H54 (cell line): ENCODE data around the gene UNC45B.
"Not testable (repeated sequence)": the region's sequence is repeated elsewhere in the genome, so short reads cannot be mapped to it uniquely, and the experiment has no call there.

Experiments used
- DNase-seq: peaks from one replicate; pipeline ENCODE4 v3.0.0; 2011; ENCODE audit warnings: low spot score, mixed read lengths; ENCODE audit not compliant: insufficient read length
- FAIRE-seq: peaks from 3 replicates; lab custom pipeline; 2011; peaks lifted over from hg19 to GRCh38; lab: Jason Lieb, UNC
- POLR2A ChIP-seq: IDR thresholded peaks from 2 replicates; pipeline ENCODE4 v1.6.1; 2011; ENCODE audit warnings: low read depth, mild to moderate bottlenecking, low read length

The UNC45B gene

DNA sequence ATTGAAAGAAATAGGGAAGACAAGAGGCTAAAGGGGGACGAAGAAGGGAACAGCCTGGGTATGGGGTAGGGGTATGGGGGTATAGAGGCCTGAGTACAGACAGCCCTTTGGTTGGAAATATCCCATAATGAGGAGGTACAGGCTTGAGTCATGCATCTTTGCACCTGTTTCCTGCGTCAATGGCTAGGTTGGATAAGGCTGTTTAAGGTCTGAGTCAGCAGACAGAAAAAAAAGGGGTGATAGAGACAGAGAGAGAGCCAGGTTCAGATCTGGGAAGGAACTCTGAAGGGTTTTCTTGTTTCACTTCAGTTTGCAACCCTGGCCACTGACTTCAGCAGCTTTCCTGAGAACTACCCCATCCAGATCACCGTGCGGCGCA, 17.7 kb upstream of the UNC45B start:
- no peak for TF ChIP-seq POLR2A
- no peak for FAIRE-seq
- DNase-seq: no peak

DNA sequence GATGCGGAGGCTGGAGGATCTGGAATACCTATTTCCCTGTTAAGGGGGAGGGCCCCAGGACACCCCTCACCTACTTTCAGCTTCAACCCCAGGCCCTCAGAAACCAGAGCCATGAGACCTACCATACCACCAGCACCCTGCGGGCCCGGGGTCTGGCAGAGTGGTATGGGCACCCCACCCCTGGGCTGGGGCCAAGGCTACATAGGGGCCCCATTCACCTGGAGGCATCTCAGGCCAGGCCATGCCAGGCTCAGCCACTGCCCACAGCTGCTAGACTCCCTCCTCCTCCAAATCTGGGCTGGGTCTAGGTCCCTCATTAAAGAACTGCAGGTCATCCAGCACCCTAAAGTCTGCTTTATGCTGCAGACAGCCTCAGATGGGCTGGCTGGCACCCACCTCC, 17.2 kb upstream of the UNC45B start:
- FAIRE-seq: no peak
- no peak for TF ChIP-seq POLR2A

DNA sequence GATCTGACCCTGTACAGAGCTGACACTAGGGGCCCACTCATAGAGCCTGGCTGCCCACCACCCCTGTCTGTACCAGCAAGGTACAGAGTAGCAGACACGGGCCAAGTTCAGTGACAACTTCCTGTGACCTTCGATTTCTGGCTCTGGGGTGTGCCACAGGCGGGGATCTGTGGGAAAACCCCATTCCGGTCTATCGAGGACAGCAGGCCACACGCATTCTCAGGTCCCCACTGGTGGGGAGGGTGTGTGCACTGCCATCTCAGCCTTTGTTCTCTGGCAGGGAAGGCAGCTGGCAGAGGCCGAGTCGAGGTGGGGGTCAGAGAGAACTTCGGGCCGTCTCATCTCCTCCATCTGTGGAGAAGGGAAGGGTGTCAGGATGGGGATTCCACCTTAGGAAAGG, 15.5 kb upstream of the UNC45B start:
- FAIRE-seq (no peak), DNase-seq (no peak)
- TF ChIP-seq POLR2A: no peak

More for the DNA sequence above, 17.2 kb upstream of the UNC45B start:
- no peak for DNase-seq

DNA sequence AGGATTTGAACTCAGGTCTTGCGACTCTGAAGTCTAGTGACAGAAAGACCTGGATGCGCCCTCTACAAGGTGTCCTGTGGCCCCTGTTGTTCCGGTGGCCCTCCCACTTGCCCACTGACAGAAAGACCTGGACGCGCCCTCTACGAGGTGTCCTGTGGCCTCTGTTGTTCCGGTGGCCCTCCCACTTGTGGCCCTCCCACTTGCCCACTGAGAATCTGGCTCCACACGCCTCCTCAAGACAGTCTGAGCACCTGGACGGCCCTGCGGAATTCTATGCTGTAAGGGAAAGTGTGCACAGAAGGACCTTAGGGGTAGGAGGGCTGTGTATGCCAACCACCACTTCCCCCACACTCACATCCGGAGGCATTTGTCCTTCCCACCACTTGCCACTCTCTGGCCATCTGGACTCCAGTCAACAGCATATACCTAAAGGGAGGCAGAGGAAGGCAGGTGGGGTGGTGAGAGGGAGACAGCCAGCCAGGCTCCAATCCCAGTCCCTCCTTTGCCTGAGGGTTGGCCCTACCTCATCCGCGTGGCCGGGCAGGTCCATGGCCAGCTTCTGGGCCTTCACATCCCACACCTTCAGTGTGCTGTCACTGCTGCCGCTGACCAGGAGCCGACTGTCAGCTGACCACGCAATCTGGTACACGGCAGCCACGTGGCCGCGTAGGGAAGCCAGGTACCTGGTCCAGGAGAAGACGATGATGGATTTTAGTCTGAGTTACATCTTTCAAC, 14.6 kb upstream of the UNC45B start:
- no peak for TF ChIP-seq POLR2A
- FAIRE-seq (no peak), DNase-seq (no peak)

DNA sequence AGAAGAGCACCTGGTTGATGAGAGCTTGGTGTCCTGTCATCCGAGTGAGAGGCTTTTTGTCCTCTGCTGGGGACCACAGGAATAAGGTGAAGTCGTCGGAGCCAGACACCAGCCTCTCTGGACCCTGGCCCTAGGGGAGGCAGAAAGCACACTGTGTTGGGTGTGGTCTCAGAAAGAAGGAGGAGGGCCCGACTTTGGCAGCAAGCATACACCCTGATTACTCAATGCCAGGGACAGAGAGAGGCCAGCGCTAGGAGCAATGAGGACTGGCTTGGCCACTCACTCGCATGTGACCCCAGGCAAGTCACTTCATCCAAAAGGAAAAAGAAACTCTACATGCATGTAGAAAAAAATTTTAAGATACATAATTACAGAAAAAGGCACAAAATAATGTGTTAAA, 12.3 kb upstream of the UNC45B start:
- no peak for TF ChIP-seq POLR2A
- FAIRE-seq: no peak
- no peak for DNase-seq

DNA sequence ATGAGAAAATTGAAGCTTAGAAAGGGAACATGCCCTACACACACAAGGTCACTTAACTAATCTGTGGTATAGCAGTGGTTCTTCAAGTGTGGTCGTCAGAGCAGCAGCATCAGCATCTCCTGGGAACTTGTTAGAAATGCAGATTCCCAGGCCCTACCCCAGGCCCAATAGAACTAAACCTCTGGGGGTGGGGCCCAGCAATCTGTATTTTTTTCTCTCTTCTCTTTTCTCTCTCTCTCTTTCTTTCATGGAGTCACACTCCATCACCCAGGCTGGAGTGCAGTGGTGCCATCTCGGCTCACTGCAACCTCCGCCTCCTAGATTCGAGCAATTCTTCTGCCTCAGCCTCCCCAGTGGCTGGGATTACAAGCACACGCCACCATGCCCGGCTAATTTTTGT, 9.4 kb upstream of the UNC45B start:
- DNase-seq (no peak), FAIRE-seq (no peak)
- TF ChIP-seq POLR2A: no peak

DNA sequence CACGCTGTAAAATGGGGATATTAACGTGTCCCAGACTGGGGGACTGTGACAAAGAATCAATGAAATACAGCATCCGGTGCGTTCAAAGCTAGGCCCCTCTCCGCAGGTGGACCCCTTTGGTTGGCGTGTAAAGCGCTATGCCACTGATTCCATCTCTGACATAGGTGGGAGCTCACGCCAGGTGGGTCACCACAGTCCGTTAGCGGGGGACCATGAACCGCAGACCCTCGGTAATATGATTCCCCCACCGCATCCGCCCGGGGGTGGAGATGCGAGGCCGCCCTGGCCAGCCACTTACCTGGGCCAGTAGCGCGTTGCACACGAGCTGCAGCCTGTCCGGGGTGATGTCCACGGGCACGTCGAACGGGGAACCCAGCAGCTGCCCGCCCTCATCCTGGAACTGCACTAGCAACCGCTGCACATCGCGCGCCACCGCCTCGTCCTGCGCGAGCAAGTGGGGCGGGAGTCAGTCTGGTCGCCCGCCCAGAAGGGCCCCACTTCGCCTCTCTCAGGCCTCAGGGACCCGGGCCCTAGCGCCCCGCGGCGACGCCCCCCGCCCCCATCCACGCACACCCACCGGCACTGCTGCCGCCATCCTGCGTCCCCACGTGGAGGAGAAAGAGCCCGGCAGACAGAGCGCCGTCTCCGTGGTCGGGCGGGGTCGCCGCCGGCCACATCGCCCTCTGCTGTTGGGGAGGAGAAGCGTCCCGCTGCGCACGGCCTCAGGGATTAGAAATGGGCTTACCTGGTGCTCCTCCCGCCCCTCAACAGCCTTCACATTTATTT, 5.7 kb upstream of the UNC45B start, which contains the start of gene NLE1:
TSS of gene NLE1 (minus strand) at position 623 of the 786 bp plus-strand sequence. CDS start at position 595, 28 bp downstream.
- FAIRE-seq: no peak
- TF ChIP-seq POLR2A: peak; percentile 79
- peak; percentile 87 for DNase-seq

DNA sequence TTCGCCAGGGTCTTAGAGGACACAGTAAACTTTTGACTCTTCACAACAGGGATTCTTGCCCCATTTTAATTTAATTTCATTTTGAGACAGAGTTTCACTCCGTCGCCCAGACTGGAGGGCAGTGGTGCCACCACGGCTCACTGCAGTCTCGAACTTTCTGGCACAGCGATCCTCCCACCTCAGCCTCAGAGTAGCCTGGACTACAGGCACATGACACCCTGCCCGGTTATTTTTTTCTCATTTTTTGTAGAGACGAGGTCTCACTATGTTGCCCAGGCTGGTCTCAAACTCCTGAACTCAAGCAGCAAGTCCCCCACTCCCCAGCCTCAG, 5.2 kb upstream of the UNC45B start:
- FAIRE-seq (no peak), DNase-seq (no peak)
- TF ChIP-seq POLR2A: no peak

DNA sequence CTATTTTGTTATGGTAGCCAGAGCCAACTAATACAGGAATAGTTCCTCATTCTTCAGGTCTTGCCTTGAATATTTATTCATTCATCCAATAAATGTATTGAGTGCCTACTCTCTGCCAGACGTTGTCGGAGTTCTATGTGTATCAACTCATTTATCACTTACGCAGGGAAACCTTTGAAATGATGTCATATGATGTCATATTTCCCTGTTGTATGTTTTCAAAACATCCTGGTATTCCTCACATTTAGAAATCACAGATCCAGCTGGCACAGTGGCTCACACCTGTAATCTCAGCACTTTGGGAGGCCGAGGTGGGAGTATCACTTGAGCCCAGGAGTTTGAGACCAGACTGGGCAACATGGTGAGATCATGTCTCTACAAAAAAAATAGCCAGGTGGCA, 2.8 kb upstream of the UNC45B start:
- DNase-seq (no peak), FAIRE-seq (no peak)
- TF ChIP-seq POLR2A: no peak

DNA sequence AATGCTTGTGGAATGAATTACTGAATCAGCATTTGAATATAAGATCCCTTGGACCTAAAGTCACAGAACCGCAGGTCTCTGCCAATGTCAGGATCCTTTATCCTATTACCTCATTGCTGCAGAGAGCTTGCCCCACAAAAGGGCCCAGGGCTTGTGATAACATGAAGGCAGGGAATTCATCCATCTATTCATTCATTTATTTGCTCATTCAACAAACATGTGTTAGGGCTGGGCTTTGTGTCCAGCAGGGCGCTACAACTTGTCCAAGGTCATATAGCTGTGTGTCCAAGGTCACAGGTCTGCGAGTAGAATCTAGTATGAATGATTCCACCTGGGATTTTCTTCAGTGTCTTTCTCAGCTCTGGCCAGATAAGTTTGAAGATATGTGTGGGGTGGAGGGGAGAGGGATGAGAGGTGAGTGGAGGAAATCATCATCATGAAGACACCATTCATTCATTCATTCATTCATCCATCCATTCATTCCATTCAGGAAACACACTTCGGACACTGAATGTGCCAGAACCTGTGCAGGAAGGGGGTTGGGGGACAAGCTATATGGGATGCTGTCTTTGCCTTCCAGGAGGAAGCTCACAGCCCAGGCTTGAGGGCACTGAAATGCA, 1.3 kb upstream of the UNC45B start:
- TF ChIP-seq POLR2A: no peak
- FAIRE-seq: no peak
- no peak for DNase-seq

DNA sequence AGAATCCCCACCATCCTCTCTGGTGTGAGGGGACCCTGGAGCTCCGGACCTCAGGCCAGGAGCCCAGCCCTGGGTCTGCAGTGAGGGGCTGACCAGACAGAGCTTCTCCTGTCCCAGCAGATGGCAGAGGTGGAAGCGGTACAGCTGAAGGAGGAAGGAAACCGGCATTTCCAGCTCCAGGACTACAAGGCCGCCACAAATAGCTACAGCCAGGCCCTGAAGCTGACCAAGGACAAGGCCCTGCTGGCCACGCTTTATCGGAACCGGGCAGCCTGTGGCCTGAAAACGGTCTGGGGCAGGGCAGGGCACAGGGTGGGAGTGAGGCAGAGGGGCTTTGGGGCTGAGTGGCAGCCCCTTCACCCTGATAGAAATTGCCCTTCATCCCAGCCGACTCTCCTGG, 527 bp downstream of the UNC45B start:
- TF ChIP-seq POLR2A: no peak
- FAIRE-seq (no peak), DNase-seq (no peak)

DNA sequence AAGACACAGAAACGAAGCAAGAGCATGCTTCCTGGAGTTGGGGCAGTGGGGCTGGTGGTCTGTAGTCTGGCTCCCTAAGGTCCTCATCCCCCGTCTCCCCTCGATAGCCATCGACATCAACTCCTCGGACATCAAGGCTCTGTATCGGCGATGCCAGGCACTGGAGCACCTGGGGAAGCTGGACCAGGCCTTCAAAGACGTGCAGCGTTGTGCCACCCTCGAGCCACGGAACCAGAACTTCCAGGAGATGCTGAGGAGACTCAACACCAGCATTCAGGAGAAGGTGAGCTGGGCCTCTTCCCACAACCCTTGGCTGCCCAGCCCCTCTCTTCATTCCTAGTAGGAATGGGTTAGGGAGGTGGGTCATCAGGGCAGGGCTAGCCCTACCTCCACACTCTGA, 2.3 kb downstream of the UNC45B start:
- TF ChIP-seq POLR2A: no peak
- FAIRE-seq (no peak), DNase-seq (no peak)

DNA sequence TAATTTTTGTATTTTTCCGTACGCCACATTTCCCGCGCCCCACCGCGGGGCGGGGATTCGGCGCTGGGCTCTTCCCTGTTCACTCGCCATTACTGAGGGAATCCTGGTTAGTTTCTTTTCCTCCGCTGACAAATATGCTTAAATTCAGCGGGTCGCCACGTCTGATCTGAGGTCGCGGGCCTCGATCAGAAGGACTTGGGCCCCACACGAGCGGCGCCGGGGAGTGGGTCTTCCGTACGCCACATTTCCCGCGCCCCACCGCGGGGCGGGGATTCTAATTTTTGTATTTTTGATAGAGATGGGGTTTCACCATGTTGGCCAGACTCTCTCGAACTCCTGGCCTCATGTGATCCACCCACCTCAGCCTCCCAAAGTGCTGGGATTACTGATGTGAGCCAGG, 3.5 kb downstream of the UNC45B start:
- not testable (repeated sequence) for DNase-seq, FAIRE-seq

DNA sequence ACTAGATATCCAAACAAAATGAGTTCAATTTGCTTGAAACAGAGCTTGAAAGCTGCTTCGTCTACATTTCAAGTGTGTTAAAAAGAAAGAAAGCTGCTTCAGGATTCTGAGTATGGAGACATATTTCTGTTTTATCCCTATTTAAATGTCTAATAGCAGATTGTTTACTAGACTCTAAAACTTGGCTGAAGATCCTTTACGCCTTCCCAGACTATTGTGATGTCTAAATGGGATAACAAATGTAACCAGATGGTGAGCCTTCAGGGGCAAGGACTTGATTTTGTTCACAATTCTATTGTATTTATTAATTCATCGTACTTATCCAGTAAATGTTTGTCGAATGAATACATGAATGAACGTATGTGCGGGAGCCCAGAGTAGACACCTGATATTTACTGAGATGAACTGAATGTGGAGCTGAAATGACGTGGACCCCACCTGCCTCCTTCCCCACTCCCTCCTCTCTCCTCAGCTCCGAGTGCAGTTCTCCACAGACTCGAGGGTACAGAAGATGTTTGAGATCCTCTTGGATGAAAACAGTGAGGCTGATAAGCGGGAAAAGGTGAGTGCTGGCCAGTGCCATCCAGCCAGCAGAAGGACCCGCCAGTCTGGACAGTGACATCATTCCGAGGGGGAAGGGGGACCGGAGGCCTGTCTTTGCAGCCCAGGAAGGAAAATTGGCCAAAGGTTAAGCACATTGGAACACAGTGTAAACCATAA, 5.0 kb downstream of the UNC45B start:
- DNase-seq (no peak), FAIRE-seq (no peak)
- no peak for TF ChIP-seq POLR2A
